Immature natural killer cell (primary cell): Measurements from ENCODE around the gene STK33. TPM values are rescaled to one million over a fixed set of nuclear protein-coding genes. Genes with fewer than 3 reads are reported as not detected.

ENCODE experiments used
- DNase-seq, 3 donors: peaks; one replicate each; pipeline ENCODE4 v3.0.0; 2022; ENCODE audit warnings: mixed read lengths in 1 of 3
- H3K27ac Mint-ChIP-seq, 6 donors: one replicate each; pipeline ENCODE4 v1.8.0; 2020; ENCODE audit warnings: mixed read lengths in 6 of 6, mild to moderate bottlenecking in 5 of 6, inconsistent platforms in 4 of 6, moderate library complexity in 3 of 6
- H3K27me3 Mint-ChIP-seq, 3 donors: one replicate each; pipeline ENCODE4 v1.8.0; 2020 to 2021; ENCODE audit warnings: low read depth in 3 of 3, mild to moderate bottlenecking in 3 of 3, mixed read lengths in 3 of 3, moderate library complexity in 3 of 3, inconsistent platforms in 1 of 3
- H3K36me3 Mint-ChIP-seq, 3 donors: one replicate each; pipeline ENCODE4 v1.8.0; 2020; ENCODE audit warnings: mixed read lengths in 3 of 3, inconsistent platforms in 2 of 3, mild to moderate bottlenecking in 2 of 3
- H3K4me1 Mint-ChIP-seq, 2 donors: one replicate each; pipeline ENCODE4 v1.8.0; 2020; ENCODE audit warnings: inconsistent platforms in 2 of 2, mild to moderate bottlenecking in 2 of 2, mixed read lengths in 2 of 2, moderate library complexity in 1 of 2
- H3K4me3 Mint-ChIP-seq, 5 donors: one replicate each; pipeline ENCODE4 v1.8.0; 2020; ENCODE audit warnings: mild to moderate bottlenecking in 5 of 5, mixed read lengths in 5 of 5, inconsistent platforms in 3 of 5, moderate library complexity in 3 of 5
- H3K9me3 Mint-ChIP-seq, 6 donors: one replicate each; pipeline ENCODE4 v1.8.0; 2020; ENCODE audit warnings: mild to moderate bottlenecking in 6 of 6, mixed read lengths in 6 of 6, inconsistent platforms in 4 of 6, moderate library complexity in 3 of 6
- polyA plus RNA-seq, 3 donors: library from polyadenylated mRNA; unstranded; fragments of 300-500 nt; fragmentation: Illumina TruSeq; gene quantifications; one replicate each; pipeline ENCODE4 v1.2.3, GENCODE V29; 2021

Gene STK33
- polyA plus RNA-seq, 3 donors from 2014 or later: not detected

GRCh38 chr11:8366316-8366715 lies 227.7 kb downstream of the STK33 start:
- Mint-ChIP-seq H3K4me1 (no peaks in the 10 kb centered on the region), H3K36me3 (no peaks in the 10 kb centered on the region), H3K27ac (no peak overlapping the region), H3K4me3 (no peak overlapping the region), H3K9me3 (peaks cover 0 to 1% (median 0%) of the 10 kb centered on the region in 6 donors), H3K27me3 (peaks cover 4 to 11% (median 6%) of the 10 kb centered on the region in 3 donors)
- no peak for DNase-seq

GRCh38 chr11:8365216-8365941 lies 228.6 kb downstream of the STK33 start:
- no peak overlapping the region for H3K4me3 Mint-ChIP-seq
- no peak for DNase-seq
- H3K4me1 Mint-ChIP-seq: no peaks in the 10 kb centered on the region
- peaks cover 0 to 1% (median 0%) of the 10 kb centered on the region in 6 donors for H3K9me3 Mint-ChIP-seq
- H3K27ac Mint-ChIP-seq: no peak overlapping the region
- peaks cover 4% of the 10 kb centered on the region in 3 donors for H3K27me3 Mint-ChIP-seq
- H3K36me3 Mint-ChIP-seq: no peaks in the 10 kb centered on the region

GRCh38 chr11:8363921-8364320 lies 230.1 kb downstream of the STK33 start:
- Mint-ChIP-seq H3K27me3 (peaks cover 0 to 4% (median 4%) of the 10 kb centered on the region in 3 donors), H3K4me3 (no peak overlapping the region), H3K27ac (no peak overlapping the region), H3K4me1 (no peaks in the 10 kb centered on the region), H3K36me3 (no peaks in the 10 kb centered on the region), H3K9me3 (peaks cover 0 to 1% (median 0%) of the 10 kb centered on the region in 6 donors)
- DNase-seq: no peak

- Mint-ChIP-seq H3K36me3 (no peaks in the 10 kb centered on the region), H3K4me3 (no peak overlapping the region), H3K27me3 (peaks cover 0 to 4% (median 4%) of the 10 kb centered on the region in 3 donors), H3K4me1 (no peaks in the 10 kb centered on the region), H3K9me3 (peaks cover 0 to 1% (median 0%) of the 10 kb centered on the region in 6 donors), H3K27ac (no peak overlapping the region)
- DNase-seq: no peak
Observed at GRCh38 chr11:8362899-8363298, 231.1 kb downstream of the STK33 start.

- no peak overlapping the region for H3K27ac Mint-ChIP-seq
- H3K36me3 Mint-ChIP-seq: no peaks in the 10 kb centered on the region
- H3K9me3 Mint-ChIP-seq: peaks cover 0 to 1% (median 0%) of the 10 kb centered on the region in 6 donors
- H3K27me3 Mint-ChIP-seq: peaks cover 0 to 4% (median 4%) of the 10 kb centered on the region in 3 donors
- no peaks in the 10 kb centered on the region for H3K4me1 Mint-ChIP-seq
- no peak overlapping the region for H3K4me3 Mint-ChIP-seq
- no peak for DNase-seq
Observed at GRCh38 chr11:8362491-8362890, 231.5 kb downstream of the STK33 start.

- no peak overlapping the region for H3K4me3 Mint-ChIP-seq
- no peak overlapping the region for H3K27ac Mint-ChIP-seq
- no peaks in the 10 kb centered on the region for H3K36me3 Mint-ChIP-seq
- peaks cover 0 to 1% (median 0%) of the 10 kb centered on the region in 6 donors for H3K9me3 Mint-ChIP-seq
- no peaks in the 10 kb centered on the region for H3K4me1 Mint-ChIP-seq
- no peak for DNase-seq
- peaks cover 0 to 4% (median 4%) of the 10 kb centered on the region in 3 donors for H3K27me3 Mint-ChIP-seq
Observed at GRCh38 chr11:8361664-8362210, 232.3 kb downstream of the STK33 start.

- DNase-seq: no peak
- H3K4me3 Mint-ChIP-seq: no peak overlapping the region
- H3K9me3 Mint-ChIP-seq: peaks cover 0 to 1% (median 0%) of the 10 kb centered on the region in 6 donors
- H3K27me3 Mint-ChIP-seq: peaks cover 0 to 4% (median 4%) of the 10 kb centered on the region in 3 donors
- no peak overlapping the region for H3K27ac Mint-ChIP-seq
- no peaks in the 10 kb centered on the region for H3K36me3 Mint-ChIP-seq
- H3K4me1 Mint-ChIP-seq: no peaks in the 10 kb centered on the region
Observed at GRCh38 chr11:8361206-8361605, 232.8 kb downstream of the STK33 start.

GRCh38 chr11:8360086-8360828 lies 233.8 kb downstream of the STK33 start:
- Mint-ChIP-seq H3K27ac (no peak overlapping the region), H3K4me3 (no peak overlapping the region), H3K4me1 (peaks cover 0 to 2% of the 10 kb centered on the region in 2 donors), H3K36me3 (no peaks in the 10 kb centered on the region), H3K27me3 (peaks cover 0 to 4% (median 2%) of the 10 kb centered on the region in 3 donors), H3K9me3 (peaks cover 0 to 1% (median 0%) of the 10 kb centered on the region in 6 donors)
- no peak for DNase-seq

GRCh38 chr11:8359521-8359920 lies 234.5 kb downstream of the STK33 start:
- peaks cover 0 to 1% (median 0%) of the 10 kb centered on the region in 6 donors for H3K9me3 Mint-ChIP-seq
- no peaks in the 10 kb centered on the region for H3K36me3 Mint-ChIP-seq
- peaks cover 0 to 10% of the 10 kb centered on the region in 2 donors for H3K4me1 Mint-ChIP-seq
- no peak overlapping the region for H3K4me3 Mint-ChIP-seq
- H3K27me3 Mint-ChIP-seq: peaks cover 0 to 5% (median 0%) of the 10 kb centered on the region in 3 donors
- no peak for DNase-seq
- H3K27ac Mint-ChIP-seq: no peak overlapping the region

- DNase-seq: no peak
- H3K4me1 Mint-ChIP-seq: peaks cover 0 to 12% of the 10 kb centered on the region in 2 donors
- H3K27me3 Mint-ChIP-seq: peaks cover 0 to 8% (median 0%) of the 10 kb centered on the region in 3 donors
- no peaks in the 10 kb centered on the region for H3K36me3 Mint-ChIP-seq
- H3K4me3 Mint-ChIP-seq: no peak overlapping the region
- H3K27ac Mint-ChIP-seq: no peak overlapping the region
- peaks cover 0 to 1% (median 0%) of the 10 kb centered on the region in 6 donors for H3K9me3 Mint-ChIP-seq
Observed at GRCh38 chr11:8357891-8358566, 236.0 kb downstream of the STK33 start.

GRCh38 chr11:8357505-8357888 lies 236.5 kb downstream of the STK33 start:
- Mint-ChIP-seq H3K4me3 (no peak overlapping the region), H3K4me1 (peaks cover 0 to 12% of the 10 kb centered on the region in 2 donors), H3K27ac (no peak overlapping the region), H3K9me3 (no peaks in the 10 kb centered on the region), H3K36me3 (no peaks in the 10 kb centered on the region), H3K27me3 (peaks cover 0 to 6% (median 0%) of the 10 kb centered on the region in 3 donors)
- DNase-seq: no peak

- no peaks in the 10 kb centered on the region for H3K9me3 Mint-ChIP-seq
- peaks cover 0 to 3% (median 0%) of the 10 kb centered on the region in 3 donors for H3K27me3 Mint-ChIP-seq
- DNase-seq: no peak
- no peaks in the 10 kb centered on the region for H3K36me3 Mint-ChIP-seq
- H3K27ac Mint-ChIP-seq: no peak overlapping the region
- H3K4me1 Mint-ChIP-seq: peaks cover 0 to 12% of the 10 kb centered on the region in 2 donors
- no peak overlapping the region for H3K4me3 Mint-ChIP-seq
Observed at GRCh38 chr11:8356721-8357504, 237.1 kb downstream of the STK33 start.

- peaks cover 0 to 3% (median 0%) of the 10 kb centered on the region in 3 donors for H3K27me3 Mint-ChIP-seq
- H3K4me3 Mint-ChIP-seq: no peak overlapping the region
- DNase-seq: no peak
- H3K9me3 Mint-ChIP-seq: no peaks in the 10 kb centered on the region
- no peaks in the 10 kb centered on the region for H3K36me3 Mint-ChIP-seq
- peaks cover 0 to 12% of the 10 kb centered on the region in 2 donors for H3K4me1 Mint-ChIP-seq
- H3K27ac Mint-ChIP-seq: no peak overlapping the region
Observed at GRCh38 chr11:8356216-8356615, 237.8 kb downstream of the STK33 start.
